HG03064 (cell line): ENCODE results near the gene CCDC57.
A peak's percentile ranks its signal among the peaks of the same experiment; 100 is the strongest.

ENCODE experiments used
- ATAC-seq: cut with Tn5 transposase; IDR thresholded peaks from one replicate; pipeline ENCODE4 v1.9.1; 2021; ENCODE audit warnings: low read depth; ENCODE audit not compliant: unreplicated experiment

The CCDC57 gene

DNA sequence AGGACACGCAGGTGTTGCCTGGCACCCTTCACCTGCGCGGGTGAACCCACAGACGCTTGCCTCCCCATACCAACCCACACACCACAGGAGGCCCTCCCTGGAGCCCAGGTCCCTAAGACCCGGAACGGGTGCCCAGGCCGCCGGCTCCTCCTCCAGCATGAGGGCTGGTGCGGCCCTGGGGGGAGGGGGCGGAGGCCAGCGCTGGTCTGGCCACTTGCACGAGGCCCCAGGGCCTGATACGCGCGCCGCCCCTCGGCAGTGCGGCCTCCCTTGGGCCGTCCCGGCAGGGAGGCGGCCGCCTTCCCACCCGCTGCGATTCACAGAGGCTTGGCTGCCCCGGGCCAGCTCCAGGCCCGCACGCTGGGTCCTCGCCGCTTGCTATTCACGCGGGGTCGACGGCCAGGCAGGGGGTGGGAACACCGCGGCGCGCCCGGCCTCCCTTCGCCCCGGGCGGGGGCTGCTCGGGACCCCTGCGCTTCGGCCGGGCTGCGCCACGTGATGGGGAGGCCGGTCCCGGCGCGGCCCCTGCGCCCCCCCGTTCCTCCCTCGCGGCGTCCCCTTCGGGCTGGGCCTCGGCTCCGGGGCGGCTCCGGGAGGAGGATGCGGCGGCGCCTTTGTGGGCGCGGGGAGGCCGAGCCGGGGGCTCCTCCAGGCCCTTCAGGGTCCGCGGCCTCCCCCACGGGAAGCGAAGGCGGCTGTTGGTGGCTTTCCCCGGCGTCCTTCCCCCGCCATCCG, 115.3 kb downstream of the CCDC57 start:
- ATAC-seq = peak; percentile 1

GRCh38 chr17:82096709-82097183, 115.9 kb downstream of the CCDC57 start:
- ATAC-seq = no peak

- no peak for ATAC-seq
Measured at GRCh38 chr17:82095777-82096708, 116.6 kb downstream of the CCDC57 start.

GRCh38 chr17:82094931-82095776, 117.5 kb downstream of the CCDC57 start:
- ATAC-seq = no peak

DNA sequence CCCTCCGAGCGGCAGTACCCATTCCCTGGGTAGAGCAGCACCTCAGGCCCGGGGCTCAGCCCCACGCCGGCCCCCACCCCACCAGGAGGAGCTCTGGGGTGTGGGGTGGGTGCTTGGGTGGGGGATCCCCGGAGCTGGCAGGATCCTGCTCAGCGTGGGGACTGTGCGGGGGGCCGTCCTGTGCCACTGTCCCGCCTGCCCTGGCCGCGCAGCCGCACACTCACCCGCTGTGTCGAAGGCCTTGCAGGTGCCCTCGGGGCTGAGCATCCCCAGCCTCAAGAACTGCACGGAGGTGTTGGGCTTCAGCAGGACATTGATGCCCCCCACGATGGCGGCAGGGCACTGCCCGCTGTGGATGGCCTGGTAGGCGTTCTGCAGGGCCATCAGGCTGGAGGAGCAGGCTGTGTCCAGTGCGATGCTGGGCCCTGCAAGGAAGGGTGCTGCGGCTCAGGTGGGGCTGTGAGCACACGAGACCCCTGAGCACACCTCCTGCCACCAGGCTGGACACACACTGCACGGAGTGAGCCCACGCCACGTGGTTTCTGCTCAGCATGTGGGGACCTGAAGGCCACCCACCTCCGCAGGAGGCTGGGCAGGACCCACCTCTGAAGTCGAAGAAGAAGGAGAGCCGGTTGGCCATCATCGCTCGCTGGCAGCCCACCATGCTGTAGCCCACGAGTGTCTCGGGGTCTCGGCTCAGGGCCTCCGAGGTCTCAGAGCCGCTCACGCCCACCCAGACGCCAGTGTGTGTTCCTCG, 119.5 kb downstream of the CCDC57 start:
- ATAC-seq = no peak

- no peak for ATAC-seq
Measured at GRCh38 chr17:82092628-82092994, 120.0 kb downstream of the CCDC57 start.

GRCh38 chr17:82092094-82092586, 120.5 kb downstream of the CCDC57 start:
- ATAC-seq = no peak

- no peak for ATAC-seq
Measured at GRCh38 chr17:82091264-82092066, 121.2 kb downstream of the CCDC57 start.

GRCh38 chr17:82090549-82091263, 121.9 kb downstream of the CCDC57 start:
- no peak for ATAC-seq

DNA sequence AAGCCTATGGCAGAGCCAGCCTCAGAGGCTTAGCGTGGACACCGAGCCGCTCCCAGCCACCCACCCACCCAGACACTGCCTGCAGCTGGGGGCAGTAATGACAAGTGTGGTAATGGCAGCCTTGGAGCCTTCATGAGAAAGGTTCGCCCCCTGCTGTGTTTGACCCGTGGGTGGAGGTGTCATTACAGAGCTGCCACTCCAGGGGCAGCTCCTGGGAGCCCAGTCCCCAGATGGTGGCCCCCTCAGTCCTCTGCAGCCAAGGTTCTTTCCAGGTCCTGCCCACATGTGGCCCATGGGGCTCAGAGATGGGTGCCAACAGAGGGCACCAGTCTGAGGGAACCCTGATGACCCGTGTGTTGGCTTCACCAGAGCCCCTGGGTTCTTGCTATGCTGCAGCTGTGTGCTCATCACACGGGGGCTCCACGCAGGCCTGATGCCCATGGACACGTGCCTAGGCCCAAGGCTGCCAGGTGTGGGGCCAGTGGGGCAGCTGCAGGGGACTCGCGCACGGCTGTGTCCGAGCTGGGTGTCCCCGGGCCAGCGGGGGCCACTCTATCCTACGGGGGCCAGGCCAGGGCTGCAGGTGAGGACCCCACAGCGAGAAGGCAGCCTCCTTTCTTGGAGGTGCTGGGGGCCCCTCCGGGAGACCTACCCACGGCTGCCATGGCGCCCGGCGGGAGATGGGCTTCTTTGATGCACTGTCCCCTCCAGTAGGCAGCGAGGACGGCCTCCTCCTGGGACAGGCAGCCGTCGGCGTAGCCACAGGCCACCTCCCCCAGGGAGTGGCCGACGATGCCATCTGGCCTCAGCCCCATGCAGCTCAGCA, 122.7 kb downstream of the CCDC57 start:
- no peak for ATAC-seq

DNA sequence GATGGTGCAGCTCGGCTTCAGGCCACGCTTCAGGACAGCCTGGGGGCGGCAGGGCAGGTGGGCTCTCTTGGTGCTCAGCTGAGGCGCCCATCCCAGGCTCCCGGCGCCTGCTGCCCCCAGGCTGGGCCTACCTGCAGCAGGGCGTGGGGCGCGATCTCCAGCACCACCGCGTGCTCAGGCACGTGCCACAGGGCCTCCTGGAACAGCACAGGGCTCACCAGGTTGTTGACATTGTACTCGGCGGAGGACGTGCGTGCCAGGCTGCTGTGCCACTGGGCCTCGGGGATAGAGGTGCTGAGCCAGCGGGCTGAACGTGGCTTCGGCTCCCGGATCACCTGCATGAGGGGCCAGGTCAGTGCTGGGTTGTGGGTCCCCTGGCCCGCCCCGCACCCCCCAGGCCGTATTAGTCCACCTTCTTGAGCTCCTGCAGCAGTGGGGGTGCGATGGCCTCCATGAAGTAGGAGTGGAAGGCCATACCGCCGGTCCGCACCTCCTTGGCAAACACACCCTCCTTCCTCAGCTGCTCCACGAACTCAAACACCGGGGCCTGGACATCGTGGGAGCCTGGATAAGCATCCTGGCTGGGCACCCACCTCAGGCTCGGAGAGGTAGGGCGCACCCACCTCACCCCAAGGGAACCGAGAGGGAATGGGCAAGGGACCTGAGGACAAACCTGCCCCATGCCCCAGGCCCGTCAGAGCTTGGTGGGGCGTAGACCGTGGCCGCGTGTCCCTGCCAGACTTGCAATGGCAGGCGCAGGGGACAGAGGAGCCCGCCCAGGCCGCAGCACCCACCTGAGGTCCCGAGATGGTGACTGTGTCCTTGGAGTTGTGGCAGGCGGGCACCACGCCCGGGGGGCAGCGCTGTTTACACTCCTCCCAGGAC, 123.6 kb downstream of the CCDC57 start:
- no peak for ATAC-seq

DNA sequence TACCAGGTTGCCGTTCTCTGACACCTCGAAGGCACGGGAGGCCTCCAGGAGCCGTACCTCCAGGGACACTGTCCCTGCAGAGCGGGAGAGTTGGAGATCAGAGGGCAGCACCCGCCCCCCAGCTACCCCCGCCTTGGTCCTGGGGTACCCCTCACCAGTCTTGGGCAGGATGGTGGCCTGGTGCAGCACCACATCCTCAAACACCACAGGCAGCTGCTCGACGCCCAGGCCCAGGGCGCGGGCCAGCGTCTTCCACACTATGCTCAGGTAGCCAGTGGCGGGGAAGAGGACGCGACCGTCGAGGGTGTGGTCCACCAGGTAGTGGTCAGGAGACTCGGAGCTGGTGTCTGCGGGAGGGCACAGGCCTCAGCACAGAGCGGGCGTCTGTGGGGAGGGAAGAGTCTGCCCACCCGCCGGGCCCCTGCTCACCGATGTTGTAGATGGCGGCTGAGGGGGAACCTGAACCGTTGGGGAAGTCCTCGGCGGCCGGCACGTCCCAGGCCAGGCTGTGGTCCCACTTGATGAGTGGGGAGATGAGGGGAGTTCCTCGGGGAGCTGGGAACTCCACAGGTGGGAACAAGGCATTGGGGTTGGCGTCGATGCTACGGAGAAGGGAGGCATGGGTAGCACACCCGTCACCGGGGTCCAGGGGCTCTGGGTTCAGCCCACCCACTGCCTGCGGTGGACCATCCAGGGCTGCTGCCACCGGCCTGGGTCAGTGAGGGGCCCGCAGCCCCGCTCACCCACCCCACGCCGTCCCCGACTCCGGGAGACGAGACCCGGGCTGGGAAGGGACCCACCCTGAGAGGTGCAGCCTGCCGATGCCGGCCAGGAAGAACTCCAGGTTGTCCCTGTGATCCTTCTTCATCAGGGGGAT, 124.4 kb downstream of the CCDC57 start:
- no peak for ATAC-seq

- no peak for ATAC-seq
Measured at GRCh38 chr17:82086941-82087906, 125.4 kb downstream of the CCDC57 start.

DNA sequence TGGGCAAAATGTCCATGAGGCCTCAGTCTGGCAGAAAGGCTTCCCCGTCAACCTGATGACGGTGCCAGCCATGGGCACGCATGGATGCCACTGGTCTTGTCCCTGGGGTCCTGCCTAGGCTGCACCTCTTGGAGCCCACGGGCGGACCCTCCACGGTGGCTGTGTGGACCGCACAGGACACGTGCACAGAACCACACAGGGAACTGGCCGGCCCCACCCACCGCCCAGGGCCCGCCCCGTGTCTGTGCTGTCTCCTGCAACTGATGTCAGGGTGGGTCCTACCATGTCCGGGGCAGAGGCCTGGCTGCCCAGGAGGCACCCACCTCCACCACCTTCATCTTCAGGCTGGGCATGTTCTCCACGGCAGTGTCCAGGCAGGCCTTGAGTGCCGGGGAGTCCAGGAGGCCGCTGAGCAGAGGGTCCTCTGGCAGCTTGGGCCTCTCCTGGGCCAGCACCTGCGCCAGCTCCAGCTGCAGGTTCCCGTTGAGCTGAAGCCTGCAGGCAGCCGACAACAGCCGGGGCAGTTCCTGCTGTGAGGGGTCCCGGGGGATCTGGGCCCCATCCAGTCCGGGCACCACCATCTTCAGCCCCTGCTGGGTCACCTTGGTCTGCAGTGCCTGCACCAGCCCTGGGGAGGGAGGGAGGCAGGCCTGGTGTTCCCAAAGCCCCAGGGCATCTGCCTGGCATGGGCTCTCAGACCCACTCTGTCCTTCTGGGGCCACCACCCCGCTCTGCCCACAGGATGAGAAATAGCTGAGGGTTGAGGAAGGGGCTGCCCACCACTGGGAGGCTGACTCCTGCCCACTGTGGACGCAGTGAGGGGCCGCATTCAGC, 126.5 kb downstream of the CCDC57 start:
- no peak for ATAC-seq
